Prostate gland (tissue), 2 donors: ENCODE data around the gene GNA12.

Source experiments
- POLR2A ChIP-seq: fragments of 450-650 bp; IDR thresholded peaks from one replicate; pipeline ENCODE4 v1.6.1; 2016; ENCODE audit warnings: antibody characterized with exemption, mild to moderate bottlenecking
- TF ChIP-seq, protein P1 (sequence below), 4 experiments: fragments of 200-600 bp in 2 of 4; fragments of 450-650 bp in 2 of 4; sonication (generic) in 2 of 4; IDR thresholded peaks; 1 replicate in 3 of 4; 2 replicates in 1 of 4; pipeline ENCODE4 v1.5.1; 2016 to 2019; ENCODE audit warnings: antibody characterized with exemption in 4 of 4, mild to moderate bottlenecking in 2 of 4, moderate library complexity in 2 of 4

DNA sequence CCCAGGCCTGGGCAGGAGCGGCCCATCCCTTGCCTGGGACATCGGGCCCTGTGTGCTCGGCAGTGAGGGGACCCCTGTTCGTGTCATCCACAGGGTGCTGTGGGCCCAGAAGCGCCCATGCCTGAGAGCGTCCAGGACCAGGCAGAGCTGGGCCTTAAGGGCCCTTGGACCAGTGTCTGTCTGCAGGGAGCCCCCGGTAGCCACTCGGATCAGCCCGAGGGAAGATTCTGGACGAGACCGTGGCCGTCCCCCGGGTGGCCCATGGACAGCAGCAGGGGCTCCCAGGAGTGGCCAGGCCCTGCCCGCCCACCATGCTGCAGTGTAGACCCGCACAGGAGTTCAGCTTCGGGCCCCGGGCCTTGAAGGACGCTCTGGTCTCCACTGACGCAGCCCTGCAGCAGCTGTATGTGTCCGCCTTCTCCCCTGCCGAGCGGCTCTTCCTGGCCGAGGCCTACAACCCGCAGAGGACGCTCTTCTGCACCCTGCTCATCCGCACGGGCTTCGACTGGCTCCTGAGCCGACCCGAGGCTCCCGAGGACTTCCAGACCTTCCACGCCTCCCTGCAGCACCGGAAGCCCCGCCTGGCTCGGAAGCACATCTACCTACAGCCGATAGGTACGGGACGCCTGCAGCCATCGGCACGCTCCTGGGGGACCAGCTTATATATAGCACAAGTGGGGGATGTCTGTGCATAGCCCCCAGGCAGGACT is 143.8 kb downstream of the GNA12 start:
- TF ChIP-seq POLR2A, result no peak
- TF ChIP-seq, protein P1, sequence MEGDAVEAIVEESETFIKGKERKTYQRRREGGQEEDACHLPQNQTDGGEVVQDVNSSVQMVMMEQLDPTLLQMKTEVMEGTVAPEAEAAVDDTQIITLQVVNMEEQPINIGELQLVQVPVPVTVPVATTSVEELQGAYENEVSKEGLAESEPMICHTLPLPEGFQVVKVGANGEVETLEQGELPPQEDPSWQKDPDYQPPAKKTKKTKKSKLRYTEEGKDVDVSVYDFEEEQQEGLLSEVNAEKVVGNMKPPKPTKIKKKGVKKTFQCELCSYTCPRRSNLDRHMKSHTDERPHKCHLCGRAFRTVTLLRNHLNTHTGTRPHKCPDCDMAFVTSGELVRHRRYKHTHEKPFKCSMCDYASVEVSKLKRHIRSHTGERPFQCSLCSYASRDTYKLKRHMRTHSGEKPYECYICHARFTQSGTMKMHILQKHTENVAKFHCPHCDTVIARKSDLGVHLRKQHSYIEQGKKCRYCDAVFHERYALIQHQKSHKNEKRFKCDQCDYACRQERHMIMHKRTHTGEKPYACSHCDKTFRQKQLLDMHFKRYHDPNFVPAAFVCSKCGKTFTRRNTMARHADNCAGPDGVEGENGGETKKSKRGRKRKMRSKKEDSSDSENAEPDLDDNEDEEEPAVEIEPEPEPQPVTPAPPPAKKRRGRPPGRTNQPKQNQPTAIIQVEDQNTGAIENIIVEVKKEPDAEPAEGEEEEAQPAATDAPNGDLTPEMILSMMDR (IDR thresholded peaks at IDR 0.05), result no peak
